CD4-positive, alpha-beta T cell treated with Interleukin-21 for 1 hour (primary cell): ENCODE data around the gene MAPKBP1.

Source experiments
- DNase-seq: peaks from one replicate; pipeline ENCODE4 v3.0.0-alpha.2; 2020

The MAPKBP1 gene

DNA sequence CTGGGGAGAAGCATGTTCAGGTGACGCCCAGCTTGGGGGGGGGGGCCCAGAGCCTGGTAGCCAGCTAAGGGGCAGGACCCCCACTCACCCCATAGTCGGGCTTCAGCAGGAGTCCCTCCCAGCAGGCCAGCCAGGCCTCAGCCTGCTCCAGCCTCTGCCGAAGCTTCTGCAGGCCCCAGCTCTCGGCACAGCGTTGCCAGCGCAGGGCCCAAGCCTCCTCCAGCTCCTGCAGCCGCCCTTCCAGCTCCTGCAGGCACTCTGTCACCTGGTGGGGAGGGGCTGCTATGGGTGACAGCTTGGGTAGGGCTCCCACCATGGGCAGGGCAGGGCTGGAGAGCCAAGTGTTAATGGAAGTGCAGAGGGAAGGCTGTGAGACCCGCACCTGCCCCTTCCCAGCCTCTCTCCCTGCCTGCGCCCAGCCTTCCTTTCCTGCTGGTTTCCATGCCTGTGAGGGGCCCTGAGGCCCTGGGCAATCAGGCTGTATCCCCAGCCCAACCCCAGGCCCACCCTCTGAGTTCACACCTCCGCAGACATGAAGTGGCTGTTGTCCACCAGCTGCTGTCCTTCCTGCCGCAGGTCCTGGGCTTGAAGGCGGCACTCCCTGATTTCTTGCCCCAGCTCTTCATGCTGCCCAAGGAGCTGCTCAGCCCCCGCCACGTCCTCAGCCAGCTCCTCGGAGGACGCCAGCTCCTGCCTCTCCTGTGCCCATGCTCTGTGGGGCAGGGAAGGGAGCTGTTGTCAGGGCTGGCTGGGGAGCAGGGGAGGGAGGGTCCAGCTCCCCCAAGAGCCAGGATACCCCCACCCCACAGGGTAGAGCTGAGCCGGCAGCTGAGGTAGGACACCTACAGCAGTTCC is 78.7 kb downstream of the MAPKBP1 start:
- no peak for DNase-seq

DNA sequence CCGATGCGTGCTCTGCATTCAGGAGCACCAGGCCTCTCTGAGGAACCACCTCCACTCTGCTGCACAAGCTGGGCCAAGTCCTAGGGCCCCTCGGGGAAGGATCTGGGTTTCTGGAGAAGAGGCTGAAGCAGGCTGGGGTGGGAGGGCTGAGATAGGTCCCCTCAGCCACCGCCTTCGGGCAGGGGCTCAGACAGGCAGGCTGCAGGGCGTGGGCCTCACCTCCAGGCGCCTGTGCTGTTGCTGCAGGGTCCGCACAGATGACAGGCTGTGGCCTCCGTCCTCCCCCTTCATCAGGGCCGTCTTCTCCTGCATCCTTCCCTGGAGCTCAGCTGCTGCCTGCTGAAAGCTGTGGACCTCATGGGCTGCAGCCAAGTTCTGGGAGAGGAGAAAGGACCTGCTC is 79.5 kb downstream of the MAPKBP1 start:
- DNase-seq = no peak

DNA sequence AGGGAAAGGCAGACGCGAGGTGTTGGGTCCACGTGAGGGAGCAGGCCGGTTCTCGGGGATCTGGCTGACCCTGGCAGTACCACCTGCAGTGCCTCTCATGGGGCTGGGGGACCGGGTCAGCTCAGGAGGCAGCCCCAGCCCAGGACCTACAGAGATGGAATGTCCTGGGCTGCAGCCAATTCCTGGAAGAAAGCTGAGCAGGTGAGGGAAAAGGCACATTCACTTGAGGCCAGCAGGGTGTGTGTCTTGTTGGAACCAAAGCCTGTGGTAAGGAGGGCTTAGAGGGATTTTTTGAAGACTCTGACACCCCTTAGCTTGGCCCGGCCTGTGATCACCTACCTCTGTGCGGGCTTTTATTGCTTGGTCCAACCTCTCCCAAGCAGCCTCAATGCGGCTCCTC is 80.2 kb downstream of the MAPKBP1 start:
- no peak for DNase-seq

DNA sequence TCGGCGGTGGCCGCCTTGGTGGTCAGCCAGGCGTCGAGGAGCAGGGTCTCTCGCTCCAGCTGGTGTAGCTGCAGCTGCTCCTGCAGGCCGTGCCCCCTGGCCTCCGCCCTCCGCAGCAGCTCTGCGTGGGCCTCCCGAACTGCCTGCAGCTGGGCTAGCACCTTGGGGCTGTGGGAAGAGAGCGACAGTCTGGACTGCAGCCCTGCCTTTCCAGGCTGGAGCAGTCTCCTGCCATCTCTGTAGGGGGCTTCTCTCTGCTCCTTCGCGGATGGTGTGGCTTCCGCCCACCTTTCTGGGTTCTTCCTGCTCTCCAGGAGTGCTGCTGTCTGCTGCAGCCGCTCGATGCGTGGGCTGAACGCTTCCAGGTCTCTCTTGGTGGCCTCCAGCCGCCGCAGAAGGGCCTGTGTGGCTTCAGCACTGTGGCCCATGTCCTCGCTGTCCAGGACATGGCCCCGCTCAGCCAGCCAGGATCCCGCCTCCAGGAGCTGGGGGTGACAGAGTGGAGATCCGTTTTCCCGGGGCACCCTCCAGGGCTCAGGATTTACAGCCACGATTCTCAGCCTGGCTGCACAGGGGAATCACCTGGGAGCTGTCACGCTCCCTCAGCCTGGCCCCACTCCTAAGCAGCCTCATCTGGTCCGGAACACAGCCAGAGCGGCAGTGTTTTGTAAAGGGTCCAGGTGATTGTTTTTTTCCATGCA is 81.1 kb downstream of the MAPKBP1 start:
- DNase-seq = no peak

DNA sequence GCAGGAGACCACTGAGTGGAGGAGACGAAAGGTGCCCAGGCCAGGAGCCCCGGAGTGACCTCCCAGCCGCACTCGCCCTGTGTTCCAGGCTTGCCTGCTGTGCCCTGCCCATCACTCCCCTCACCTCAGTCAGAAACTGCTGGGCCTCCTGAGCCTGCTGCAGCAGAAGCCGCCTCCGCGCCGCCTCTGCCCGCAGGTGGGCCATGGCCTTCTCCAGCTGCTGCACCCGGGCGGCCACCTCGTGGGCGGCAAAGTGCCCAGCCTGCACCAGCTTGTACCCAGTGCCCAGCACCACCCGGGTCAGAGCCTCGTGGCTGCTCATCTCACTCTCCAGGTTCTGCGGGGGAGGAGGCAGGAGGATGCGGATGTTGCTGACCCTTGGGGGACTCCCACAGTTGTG is 82.0 kb downstream of the MAPKBP1 start:
- no peak for DNase-seq

DNA sequence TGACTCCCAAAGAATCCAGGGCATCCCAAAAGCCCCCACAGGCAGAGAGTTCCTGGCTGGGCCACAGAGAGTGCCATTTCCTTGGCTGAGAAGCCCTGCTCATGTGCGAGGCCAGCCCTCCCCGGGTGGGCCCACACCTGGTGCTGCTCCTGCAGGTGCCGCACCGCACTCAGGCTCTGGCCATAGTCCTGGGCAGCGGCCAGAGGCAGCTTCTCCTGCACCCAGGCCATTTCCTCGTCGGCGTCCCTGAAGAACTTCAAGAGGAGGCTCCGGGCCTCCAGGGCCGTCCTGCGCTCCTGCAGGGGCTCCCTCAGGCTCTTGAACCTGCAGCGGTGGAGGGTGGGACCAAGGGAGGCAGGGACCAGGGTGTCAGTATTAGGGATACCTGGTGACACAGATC is 82.4 kb downstream of the MAPKBP1 start:
- no peak for DNase-seq

DNA sequence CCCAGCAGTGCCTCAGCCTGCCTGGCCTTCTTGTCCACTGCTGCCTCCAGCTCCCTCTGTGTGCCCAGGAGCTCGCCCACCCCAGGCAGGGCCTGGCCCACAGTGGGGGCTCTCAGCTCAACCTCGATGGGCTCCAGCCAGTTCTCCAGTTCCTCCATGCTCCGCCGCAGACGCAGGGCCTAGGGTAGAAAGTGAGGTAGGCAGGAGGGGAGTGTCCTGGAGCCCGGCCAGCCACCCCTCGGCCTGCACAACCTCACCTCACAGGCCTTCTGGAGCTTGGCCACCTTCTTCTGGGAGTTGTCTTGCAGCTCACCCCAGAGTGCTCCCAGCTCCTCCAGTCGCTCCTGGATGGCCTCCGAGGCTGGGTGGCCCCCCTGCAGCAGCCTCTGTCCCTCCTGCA is 83.0 kb downstream of the MAPKBP1 start:
- DNase-seq = no peak

DNA sequence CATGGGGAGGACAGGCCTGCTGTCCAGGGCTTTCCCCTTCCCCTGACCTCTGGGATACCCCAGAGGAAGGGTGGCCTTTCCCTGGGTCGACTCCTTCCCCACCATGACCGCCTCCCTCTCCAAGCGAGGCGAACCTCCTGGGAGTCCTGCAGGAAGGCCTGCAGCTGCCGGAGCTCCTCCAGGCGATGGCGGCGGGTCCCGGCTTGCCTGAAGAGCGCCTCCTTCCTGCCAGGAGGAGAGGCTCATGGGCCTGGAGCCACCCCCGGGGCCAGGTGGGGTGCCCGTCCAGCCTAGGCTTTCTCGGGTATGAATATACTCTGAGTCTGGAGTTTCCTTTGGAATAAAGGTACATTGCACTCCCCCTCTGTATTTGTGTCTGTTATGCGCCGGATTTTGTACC is 84.5 kb downstream of the MAPKBP1 start:
- DNase-seq = no peak

DNA sequence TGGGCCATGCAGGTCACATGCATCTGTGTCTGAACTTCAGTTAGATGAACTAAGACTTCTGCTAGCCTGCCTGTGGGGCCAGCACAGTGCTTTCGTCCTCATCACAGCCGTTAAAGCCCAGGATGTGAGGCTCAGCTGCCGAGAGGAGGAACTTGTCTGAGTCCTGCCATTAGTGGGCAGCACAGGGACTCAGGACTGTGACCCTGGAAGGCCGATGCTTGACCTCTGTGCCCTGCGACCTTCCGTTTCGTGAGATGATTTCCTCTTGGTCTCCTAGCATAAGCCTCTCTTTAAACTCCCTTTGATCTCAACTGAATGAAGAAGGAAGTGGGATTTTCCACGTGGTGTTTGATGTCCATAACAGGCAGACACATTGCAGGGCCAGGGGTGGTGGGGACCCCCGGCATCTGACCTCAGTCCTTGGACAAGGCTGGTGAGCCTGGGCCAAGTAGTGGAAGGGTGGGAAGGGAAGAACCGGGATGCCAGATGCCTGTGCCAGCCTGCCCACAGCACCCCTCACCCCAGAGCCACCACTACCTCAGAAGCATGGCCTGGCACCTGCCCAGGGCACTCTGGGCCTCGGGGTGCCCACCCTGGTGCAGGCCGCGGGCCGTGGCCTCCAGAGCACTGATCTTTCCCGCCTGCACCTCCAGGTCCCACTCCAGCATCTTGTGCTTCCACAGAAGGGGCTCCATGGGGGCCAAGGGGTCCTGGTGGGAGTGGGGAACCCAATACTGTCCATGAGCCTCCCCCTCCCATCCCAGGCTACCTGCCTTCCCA is 86.0 kb downstream of the MAPKBP1 start:
- DNase-seq = no peak

DNA sequence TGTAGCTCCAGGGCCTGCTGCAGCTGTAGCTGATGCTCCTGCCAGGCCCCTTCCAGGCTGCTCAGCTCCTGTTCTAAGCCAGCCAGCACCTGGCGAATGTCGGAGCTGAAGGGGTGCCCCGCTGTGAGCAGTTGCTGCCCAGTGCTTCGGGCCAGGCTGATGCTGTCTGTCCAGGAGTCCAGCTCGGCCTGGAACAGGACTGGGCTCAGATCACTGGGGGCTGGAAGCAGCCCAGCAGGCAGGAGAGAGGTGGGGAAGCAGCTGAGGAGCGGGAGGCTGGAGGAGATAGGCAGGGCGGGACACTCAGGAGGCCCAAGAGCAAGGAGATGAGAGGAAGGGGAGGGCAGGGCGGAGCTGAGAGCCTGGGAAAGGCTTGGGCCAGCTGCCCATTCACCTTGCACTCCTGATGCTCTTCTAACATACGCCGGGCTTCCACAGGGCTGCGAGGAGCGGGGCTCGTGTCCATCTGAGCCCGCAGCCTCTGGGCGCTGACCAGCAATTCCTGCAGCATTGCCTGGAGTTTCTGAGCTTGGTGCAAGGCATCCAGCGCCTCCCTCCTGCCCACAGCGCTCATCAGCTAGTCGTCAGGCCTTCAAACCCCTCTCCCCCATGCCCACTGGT is 87.6 kb downstream of the MAPKBP1 start:
- no peak for DNase-seq

DNA sequence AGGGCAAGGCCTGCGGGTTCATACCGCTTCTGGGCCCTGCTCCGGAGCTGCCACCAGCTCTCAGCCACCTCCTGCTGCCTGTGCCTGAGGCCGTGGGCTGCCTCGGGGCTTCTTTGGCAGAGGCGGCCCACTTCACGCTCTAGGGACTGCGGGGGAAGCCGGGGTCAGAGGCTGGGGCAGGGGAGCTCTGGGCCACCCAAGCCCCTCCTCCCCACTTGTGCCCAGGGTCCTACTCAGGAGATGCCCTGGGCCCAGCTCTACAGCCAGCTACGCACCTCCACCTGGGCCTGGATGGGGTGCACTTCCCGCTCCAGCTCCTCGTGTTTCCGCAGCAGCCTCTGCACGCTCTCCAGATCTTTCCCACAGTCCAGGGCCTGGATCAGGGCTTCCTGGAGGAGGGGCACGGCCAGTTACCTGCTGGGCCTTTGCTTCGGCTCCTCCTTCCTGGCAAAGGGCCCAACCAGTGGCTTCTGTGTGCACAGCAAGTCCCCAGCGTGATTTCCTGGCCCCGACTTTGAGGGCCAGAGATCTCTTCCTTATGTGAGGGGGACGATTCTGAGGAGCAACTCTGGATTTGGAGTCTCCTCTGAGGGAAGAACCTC is 88.3 kb downstream of the MAPKBP1 start:
- no peak for DNase-seq

DNA sequence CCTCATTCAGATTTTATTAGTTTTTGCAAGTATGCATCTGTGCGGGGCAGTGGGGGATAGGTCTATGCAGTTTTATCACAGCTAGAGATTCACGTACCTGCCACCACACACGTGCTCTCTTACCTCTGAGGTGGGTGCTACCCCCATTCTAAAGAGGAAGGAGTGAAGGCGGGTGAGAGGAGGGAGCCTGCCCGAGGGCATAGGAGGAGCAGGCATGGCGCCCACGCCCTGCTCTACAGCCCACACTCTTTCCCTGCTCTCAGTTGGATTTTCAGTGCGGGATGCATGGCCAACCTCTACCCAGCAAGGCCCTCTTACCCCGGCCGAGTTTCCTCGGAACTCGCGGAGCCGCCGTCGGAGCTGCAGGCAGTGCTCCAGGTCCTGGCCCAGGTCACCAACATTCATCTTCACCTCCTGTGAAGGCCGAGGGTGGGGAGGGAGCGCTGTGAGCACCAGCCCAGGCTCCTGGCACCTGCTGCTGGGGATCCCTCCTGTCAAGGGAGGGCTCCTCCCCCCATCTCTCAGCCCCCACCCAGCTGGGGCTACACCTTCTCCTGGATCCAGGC is 91.3 kb downstream of the MAPKBP1 start:
- DNase-seq = no peak

DNA sequence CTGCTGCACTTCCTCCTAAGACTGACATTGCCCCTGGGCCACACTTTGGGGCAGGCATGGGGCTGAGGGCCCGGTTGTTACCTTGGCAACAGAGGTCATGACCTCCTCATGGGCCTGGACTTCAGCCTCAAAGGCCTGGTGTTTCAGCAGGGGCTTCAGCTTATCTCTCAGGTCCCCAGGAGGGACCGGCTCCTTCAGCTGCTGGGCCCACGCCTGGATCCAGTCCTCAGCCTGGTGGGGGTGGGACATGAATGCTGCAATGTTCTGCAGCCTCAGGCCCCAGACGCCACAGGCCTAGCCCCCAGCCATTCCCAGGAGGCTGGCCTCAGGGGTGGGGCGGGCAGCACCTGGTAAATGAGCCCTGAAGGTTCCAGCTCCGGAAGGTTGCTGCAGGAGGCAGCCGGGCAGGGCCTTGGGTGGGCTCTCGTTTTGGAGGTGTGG is 92.0 kb downstream of the MAPKBP1 start:
- DNase-seq = no peak

DNA sequence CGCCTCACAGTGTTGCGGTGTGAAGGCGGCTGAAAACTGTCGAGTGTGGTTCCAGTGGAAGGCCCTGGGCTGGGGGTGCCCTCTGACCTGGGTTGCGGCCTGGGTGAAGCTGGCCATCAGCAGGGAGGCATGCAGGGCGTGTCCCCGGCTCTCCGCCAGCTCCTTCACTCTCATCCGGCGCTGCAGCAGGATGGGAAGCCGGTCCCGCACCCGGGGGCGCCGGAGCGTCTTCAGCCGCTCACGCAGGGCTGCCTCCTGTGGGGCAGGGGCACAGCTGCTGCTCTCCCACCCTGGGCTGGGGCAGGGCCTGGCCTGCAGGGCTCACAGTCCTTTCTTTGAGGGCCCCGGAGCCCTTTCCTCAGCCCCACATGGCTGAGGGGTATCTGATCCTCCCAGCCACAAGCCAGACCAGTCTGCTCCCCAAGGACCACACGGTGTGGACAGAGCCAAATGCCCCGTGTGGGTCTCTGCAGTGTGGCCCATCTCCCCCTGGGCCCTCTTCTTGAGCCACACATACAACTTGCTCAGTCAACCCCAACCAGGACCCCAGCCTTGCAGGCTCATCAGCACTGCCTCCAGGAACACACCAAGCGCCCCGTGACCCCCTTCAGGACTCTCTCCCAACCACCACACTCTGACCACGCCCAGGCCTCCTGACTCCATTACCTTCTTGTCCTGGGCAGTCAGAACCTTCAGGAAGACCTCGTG is 92.7 kb downstream of the MAPKBP1 start:
- DNase-seq = no peak

DNA sequence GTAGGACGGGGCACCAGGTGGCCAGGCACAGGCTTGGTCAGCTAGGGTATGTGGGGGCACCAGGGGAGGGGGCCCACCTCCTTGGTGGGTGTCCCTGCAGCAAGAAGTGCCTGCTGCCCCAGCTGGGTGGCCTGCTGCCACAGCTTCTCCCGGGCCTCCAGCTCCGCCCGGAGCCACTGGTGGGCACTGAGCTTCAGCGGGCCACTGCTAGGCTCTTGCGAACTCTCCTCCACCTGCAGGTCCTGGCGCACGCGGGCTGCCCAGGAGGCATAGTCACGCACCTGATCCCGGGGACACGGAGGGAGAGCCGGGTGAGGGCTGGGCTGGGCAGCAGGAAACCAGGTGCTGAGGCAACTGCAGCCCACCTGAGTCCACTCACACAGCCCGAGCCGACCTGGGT is 94.0 kb downstream of the MAPKBP1 start:
- DNase-seq = no peak

DNA sequence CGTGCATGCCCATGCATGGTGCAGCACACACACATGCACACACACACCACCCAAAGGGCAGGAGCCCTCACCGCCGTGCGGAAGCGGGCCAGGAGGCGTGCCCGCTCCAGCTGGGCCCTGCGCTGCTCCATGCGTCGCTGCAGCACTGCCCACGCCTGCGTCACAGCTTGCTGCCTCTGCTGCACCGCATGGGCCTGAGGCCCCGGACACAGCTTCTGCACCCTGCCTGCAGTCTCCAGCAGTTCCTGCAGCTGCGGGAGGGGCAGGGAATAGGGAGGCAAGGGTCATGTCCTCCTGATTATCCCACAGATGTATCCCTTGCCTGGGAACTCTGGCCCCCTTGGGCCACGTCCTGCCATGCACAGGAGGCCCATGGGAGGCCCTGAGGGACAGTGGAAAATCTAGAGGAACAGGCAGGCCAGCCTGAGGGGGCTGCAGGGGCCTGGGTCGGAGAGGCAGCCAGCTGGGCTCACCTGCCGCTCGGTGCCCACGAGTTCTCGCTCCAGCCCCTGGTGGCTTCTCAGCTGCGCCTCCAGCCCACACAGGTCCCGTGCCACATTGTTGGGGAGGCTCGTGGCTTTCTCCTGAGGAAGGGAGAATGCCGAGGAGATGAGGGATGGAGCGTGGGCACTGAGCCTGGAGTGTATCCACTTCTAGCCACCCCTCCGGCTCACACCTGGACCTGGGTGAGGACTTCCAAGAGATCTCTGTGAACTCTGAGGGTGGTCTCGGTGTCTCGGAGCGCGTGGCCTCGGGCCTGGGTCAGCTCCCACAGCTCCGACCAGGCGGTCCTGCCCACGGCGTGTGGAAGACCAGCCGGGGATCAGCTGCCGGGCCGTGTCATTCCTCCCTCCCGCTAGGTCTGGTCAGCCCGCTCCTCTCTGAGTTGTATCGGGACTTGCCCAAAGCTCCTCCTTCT is 95.7 kb downstream of the MAPKBP1 start:
- DNase-seq = no peak

DNA sequence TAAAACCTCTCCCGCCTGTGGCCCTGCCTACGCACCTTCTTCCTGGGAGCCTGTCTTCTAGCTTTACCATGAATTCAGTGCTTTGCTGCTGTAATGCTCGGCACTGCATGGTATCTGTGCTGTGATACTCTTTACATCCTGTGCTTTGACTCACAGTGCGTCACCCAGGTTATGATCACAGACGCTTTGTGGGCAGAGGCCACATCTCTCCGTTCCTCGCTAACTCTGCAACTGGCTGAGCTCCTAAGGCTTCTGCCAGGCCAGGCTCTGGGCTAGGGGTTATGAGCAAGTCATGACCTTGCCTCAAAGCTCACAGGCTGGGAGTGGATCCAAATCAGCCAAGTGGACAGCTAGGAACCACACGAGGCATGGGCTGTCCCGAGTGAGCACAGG is 96.4 kb downstream of the MAPKBP1 start:
- peak; percentile 60 for DNase-seq

DNA sequence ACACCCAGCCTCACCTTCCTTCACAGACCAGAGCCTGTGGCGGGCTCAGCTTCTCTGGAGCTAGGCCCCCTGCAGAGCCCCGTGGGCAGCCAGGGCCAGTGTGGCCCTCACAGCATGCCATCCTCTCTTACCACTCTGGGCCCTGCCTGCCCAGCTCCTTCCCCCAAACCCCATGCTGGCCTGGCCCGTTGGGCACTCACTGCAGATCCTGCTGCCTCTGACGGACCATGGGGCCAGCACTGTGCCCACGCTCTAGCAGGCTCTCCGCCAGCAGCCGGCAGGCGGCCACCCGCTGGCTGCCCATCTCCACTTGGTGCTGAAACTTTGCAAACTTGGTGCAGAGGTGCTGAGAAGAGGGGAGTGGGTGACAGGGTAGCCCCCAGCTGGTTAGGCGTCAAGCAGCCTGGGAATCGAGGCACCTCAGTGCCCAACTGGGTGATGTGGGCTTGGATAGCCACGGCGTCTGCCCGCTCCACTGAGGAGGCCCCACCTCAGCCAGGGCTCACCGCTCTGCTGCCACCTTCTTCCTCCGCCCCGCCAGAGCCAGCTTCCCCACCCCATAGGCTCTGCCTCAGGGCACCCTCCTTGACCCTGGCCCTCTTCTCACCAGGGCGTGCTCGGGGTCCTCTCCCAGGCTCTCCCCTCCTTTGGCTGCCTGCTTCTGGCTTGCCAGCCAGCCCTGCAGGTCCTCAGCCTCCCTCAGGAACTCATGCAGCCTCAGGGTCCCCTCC is 97.1 kb downstream of the MAPKBP1 start:
- no peak for DNase-seq

DNA sequence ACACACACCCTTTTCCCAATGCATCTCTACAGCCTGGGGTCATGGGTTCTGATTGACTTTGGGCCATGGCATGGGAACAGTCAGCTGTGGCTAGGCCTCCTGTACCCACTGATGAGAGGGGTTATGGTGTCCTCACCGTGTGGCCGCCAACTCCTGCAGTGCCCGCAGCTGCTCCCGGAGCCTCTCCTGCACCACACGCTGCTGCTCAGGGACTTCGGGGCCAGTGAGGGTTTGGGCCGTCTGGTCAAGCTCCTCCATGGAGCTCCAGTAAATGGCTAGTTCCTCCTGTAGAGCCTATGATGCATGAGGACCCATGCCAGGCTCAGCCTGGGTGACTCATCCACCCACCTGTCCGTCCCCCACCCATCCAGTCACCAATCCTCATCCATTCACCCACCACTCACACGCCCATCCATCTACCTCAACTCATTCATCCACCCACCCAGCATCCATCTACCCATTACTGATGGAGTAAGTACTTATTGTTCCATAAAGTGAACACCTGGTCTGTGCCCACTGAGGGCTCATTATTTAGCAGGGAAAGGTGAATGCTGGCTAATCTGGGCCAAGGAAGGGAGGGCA is 98.0 kb downstream of the MAPKBP1 start:
- DNase-seq = no peak

DNA sequence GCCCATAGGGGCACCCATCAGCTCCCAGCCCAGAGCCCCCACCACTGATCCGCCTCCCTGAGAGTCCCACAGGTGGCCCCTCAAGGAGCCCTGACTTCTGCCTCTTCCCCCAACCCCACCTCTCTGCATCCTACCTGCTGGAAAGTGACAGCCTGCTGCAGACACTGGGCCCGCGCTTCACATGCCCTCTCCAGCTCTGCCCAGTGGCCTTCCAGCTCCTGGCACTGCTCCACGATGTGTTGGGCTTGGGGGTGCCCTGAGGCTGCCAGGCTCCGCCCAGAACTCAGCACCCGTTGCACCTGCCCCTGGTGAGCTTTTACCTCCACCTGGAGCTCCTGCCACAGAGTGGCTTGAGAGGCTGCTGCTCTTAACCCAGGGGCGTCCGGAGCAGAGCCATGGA is 99.4 kb downstream of the MAPKBP1 start:
- no peak for DNase-seq
